Smooth muscle cell of the umbilical artery (primary cell): ENCODE results near the gene DPH6. TPM values are rescaled to one million over a fixed set of nuclear protein-coding genes. Genes with fewer than 3 reads are reported as not detected.

ENCODE experiments used
- total RNA-seq: library from RNA; depleted of rRNA; stranded (reverse); fragments of >200 nt; gene quantifications from 2 replicates; pipeline ENCODE4 v1.2.3, GENCODE V29; 2014

DPH6 gene
- total RNA-seq: 5.6 and 9.7 TPM in 2 replicates

GRCh38 chr15:35545824-35546510, at the start of gene DPH6:
Gene DPH6, minus strand, starts transcription at chr15:35546165. Its CDS starts 24 bp downstream, at chr15:35546141.

